SK-N-MC (cell line): ENCODE measurements around the gene SNAP47.

Experiments used
- DNase-seq: peaks from one replicate; pipeline ENCODE4 v3.0.0-alpha.2; 2011; ENCODE audit warnings: low read depth, low spot score
- H3K27ac ChIP-seq: fragments of 200-600 bp; sonication (generic); 2 replicates; pipeline ENCODE4 v1.5.1; 2016; ENCODE audit warnings: mixed run types
- H3K36me3 ChIP-seq: fragments of 200-600 bp; sonication (generic); 2 replicates; pipeline ENCODE4 v1.6.1; 2017; ENCODE audit warnings: antibody characterized with exemption, low read length, mixed read lengths; ENCODE audit not compliant: insufficient read depth
- H3K4me3 ChIP-seq: fragments of 200-600 bp; sonication (generic); 2 replicates; pipeline ENCODE4 v1.5.1; 2016
- H3K9ac ChIP-seq: fragments of 200-600 bp; sonication (generic); 2 replicates; pipeline ENCODE4 v1.8.0; 2017; ENCODE audit warnings: mixed run types, mixed read lengths; ENCODE audit not compliant: insufficient read length
- H3K9me3 ChIP-seq: fragments of 200-600 bp; sonication (generic); 2 replicates; pipeline ENCODE4 v1.6.1; 2017; ENCODE audit warnings: low read depth, mild to moderate bottlenecking, antibody characterized with exemption, low read length, moderate library complexity, mixed read lengths
- EZH2 ChIP-seq: fragments of 200-600 bp; sonication (generic); IDR thresholded peaks from one replicate; pipeline ENCODE4 v1.6.1; 2017; ENCODE audit warnings: antibody characterized with exemption
- FOXP2 ChIP-seq: optimal IDR thresholded peaks from 2 replicates; pipeline ENCODE3; 2011; ENCODE audit warnings: mild to moderate bottlenecking, moderate library complexity; ENCODE audit not compliant: insufficient read depth; ENCODE audit errors: extremely low read length, control extremely low read depth
- POLR2AphosphoS5 ChIP-seq: IDR thresholded peaks from 2 replicates; pipeline ENCODE4 v1.6.1; 2012; ENCODE audit warnings: mild to moderate bottlenecking, low read depth, low read length, borderline replicate concordance

Gene SNAP47

DNA sequence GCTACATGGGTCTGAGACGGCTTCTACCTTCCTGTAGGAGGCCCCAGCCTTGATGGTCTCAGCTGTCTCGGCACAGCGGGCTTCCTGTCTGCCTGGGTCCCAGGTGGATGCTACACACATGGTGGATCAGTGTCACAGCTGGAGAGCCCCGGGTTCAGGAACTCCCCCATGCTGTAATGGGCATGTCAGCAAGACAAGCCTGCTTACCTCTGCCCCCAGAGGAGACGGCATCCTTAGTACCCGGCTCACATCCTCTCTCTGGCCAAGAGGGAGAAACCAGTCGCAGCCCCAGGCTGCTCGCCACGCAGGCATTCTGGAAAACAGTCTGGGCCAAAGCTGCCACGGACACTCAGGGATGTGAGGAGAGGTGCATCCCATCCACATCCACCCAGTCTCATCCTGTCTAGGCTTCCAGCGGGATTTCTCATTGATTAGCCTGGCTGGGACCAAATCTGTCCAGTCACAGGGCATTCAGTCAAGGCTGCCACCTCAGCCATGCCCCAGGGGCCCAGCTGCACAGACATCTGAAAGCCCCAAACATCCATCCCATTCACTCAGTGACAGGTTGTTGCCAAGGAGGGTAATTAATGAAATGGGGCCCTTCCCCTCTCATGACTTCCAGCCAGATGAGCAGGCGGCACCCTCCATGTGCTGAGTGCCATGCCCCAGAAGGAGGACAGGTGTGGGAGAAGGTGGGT is 10.5 kb downstream of the SNAP47 start:
- Histone ChIP-seq H3K27ac (no peak overlapping the region), H3K36me3 (peaks cover 11% of the 10 kb centered on the region; the same call in 1 of the 2 replicates), H3K9ac (no peak overlapping the region), H3K4me3 (no peak overlapping the region), H3K9me3 (no peaks in the 10 kb centered on the region)
- TF ChIP-seq POLR2AphosphoS5 (no peak), FOXP2 (no peak), EZH2 (no peak)
- DNase-seq = no peak

DNA sequence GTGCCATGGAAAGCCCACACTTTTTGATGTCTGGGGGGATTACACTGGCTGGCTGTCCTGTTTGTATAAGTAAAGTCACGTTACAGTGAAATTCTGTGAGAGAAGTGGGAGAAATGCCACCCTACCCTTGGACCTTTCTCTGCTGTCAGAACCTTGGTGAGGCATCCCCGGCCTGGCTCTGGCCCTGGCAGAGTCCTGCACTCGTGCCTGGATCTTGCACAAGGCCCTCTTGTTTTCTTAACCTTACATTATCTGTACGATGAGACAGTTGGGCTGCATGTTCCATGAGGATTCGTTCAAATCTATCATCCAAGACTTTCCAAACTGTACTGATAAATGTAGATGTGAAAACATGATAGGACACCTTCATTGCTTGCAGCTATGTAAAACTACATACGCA is 11.4 kb downstream of the SNAP47 start:
- DNase-seq = no peak
- H3K4me3 ChIP-seq = no peak overlapping the region
- H3K9ac ChIP-seq = no peak overlapping the region
- peaks cover 11% of the 10 kb centered on the region; the same call in 1 of the 2 replicates for H3K36me3 ChIP-seq
- TF ChIP-seq EZH2 = no peak
- H3K27ac ChIP-seq = no peak overlapping the region
- H3K9me3 ChIP-seq = no peaks in the 10 kb centered on the region

DNA sequence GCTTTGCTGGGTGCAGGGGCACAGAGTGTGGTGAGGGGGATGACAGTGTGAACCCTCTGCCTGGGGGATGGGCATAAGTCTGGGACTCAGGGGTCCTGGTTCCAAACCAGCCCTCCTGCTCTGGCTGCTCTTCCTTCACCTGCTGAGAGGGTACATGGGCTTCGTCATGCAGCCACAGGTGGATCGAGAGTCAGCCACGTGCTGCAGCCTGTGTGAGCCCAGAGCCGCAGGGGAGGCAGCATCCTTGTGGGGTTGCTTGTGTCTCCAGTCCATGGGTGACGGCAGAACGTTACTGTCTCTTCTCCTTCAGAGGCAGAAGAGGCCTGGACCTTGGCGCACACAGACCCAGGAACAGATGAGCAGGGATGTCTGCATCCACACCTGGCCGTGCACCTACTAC is 12.1 kb downstream of the SNAP47 start:
- H3K27ac ChIP-seq = no peak overlapping the region
- H3K9ac ChIP-seq = no peak overlapping the region
- TF ChIP-seq FOXP2 (no peak), POLR2AphosphoS5 (no peak)
- H3K9me3 ChIP-seq = no peaks in the 10 kb centered on the region
- no peak for DNase-seq
- H3K4me3 ChIP-seq = no peak overlapping the region
- peaks cover 11% of the 10 kb centered on the region; the same call in 1 of the 2 replicates for H3K36me3 ChIP-seq

DNA sequence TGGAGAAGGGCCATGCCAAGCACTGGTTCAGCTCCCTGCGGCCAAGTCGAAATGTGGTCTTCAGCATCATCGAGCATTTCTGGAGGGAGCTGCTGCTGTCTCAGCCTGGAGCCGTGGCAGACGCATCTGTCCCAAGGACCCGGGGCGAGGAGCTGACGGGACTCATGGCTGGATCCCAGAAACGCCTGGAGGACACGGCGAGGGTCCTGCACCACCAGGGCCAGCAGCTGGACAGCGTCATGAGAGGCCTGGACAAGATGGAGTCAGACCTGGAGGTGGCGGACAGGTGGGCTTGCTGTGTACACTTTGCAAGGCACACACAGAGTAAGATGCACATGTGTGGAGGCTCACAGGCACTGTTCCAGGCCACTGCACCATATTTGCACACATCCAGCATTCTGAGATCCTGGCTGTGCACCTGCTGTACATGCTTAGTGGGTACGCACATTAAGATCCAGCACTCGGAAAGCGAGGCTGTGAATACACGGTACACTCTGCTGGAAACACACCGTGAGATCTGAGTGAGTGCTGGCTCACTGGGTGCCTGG is 12.8 kb downstream of the SNAP47 start:
- Histone ChIP-seq H3K27ac (no peak overlapping the region), H3K4me3 (no peak overlapping the region), H3K36me3 (peaks cover 11% of the 10 kb centered on the region; the same call in 1 of the 2 replicates), H3K9ac (no peak overlapping the region), H3K9me3 (no peaks in the 10 kb centered on the region)
- TF ChIP-seq EZH2 = no peak
- TF ChIP-seq FOXP2 = no peak
- no peak for TF ChIP-seq POLR2AphosphoS5
- DNase-seq = no peak

DNA sequence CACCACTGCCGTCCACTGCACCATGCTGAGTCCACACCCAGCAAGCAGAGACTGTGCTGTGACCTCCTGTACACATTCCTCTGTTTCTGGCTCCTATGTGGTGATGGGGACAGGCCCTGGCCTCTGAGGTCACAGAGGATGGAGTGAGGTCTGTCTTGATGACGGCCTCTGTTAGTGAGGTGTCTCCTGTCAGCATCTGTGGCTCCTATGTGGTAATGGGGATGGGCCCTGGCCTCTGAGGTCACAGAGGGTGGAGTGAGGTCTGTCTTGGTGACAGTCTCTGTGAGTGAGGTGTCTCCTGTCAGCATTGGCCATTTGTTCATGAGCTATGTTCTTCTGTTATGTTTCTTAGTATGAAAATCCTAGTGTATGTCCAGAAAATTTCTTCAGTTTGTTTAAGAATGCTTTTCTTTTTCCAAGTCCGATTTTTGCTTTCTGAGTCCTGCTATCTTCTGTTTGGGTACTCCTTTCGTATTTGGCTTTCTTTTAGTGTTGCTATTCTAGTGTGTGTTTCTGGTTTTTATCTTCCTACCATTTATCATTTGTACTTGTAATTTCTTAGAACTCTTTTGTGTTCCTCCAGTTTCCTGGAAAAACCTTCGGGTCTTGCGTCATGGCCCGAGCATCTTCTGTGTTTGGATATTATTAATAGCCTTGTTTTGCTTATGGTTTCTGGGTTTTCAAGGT is 13.4 kb downstream of the SNAP47 start:
- TF ChIP-seq EZH2 (no peak), POLR2AphosphoS5 (no peak), FOXP2 (no peak)
- Histone ChIP-seq H3K36me3 (peaks cover 11% of the 10 kb centered on the region; the same call in 1 of the 2 replicates), H3K9me3 (no peaks in the 10 kb centered on the region), H3K27ac (no peak overlapping the region), H3K9ac (no peak overlapping the region), H3K4me3 (no peak overlapping the region)
- no peak for DNase-seq

DNA sequence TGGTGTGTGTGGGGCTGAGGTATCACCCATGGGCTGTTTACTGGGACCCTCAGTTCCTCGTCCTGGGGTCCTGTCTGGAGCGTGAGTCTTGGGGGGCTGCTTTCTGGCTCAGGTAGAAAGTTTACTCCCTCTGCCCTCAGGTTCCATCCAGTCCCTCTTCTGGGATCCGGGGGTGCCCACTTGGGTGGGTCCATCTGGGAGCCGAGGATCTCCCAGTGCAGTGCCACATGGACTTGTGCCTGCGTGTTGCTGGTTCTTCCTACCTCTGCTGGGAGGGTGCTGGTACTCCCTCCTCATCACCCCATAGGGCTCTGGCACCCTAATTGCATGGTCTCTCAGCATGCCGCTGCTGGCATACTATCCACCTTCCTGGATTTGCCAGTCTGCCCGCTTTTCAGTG is 14.0 kb downstream of the SNAP47 start:
- H3K36me3 ChIP-seq = peaks cover 11% of the 10 kb centered on the region; the same call in 1 of the 2 replicates

DNA sequence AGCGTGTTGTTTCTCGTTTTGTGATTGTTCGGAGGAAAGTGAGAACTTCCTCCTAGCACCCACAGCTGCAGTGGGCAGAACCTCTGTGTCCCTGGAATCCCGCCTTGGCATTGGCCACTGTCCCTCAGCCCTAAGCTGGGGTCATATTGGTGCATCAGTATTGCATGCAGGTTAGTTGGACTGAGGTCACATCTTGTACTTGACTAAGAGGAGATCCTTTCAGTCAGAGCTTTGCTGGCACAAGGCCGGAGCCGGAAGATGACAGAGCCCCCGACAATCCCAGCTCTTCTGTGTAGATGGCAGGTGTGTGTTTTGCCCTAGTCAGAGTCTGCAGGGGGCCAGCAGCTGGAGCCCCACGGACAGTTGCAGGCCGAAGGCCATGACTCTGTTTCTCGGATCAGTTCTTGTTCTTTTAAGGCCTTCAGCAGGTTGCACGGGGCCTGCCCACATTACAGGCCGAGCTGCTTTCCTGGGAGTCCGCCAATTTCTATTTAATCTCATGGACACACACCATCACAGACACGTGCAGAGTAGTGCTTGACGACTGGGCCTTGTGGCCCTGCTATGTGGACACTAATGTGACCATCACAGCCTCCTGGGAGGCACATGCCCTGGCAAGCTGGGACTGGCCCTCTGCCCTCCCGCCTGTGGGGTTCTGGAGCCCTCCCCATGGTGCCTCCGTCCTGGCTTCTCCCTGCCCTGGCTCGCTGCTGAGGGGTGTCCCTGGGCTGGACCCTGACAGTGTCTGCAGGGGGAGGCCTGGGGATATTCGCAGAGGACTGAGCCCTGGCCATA is 14.9 kb downstream of the SNAP47 start:
- no peak overlapping the region for H3K27ac ChIP-seq
- DNase-seq = no peak
- peaks cover 11% of the 10 kb centered on the region; the same call in 1 of the 2 replicates for H3K36me3 ChIP-seq

More for the DNA sequence above, 14.0 kb downstream of the SNAP47 start:
- TF ChIP-seq POLR2AphosphoS5 (no peak), FOXP2 (no peak), EZH2 (no peak)
- no peak overlapping the region for H3K4me3 ChIP-seq
- H3K27ac ChIP-seq = no peak overlapping the region
- H3K9ac ChIP-seq = no peak overlapping the region
- no peaks in the 10 kb centered on the region for H3K9me3 ChIP-seq
- no peak for DNase-seq

More for the DNA sequence above, 14.9 kb downstream of the SNAP47 start:
- Histone ChIP-seq H3K9me3 (no peaks in the 10 kb centered on the region), H3K4me3 (no peak overlapping the region), H3K9ac (no peak overlapping the region)
- no peak for TF ChIP-seq EZH2
- TF ChIP-seq FOXP2 = no peak
- TF ChIP-seq POLR2AphosphoS5 = no peak
